ENCODE results near the gene AMZ1.

Gene AMZ1

DNA sequence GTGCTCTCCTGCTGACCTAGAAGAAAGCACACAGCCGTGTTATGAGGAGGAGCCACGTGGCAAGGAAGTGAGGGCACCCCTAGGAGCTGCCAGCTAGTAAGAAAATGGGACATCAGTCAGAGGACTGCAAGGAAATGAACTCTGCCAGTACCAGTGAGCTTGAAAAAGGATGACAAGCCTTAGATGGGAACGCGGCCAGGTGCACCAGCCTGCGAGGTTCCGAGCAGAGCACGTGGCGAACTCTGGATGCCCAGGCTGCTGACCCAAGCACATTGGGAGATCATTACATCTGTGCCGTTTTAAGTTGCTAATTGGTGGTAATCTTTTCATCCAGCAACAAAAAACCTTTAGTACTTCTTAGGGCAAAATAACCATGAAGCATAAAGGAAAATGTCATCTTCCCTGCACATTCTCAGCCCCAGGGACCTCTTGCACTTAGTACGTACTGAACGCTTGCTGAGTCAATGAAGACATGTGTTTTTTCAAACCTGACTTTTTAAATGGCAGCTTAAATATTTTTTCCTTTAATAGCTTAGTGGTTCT, 69.4 kb downstream of the AMZ1 start:
- no peak for DNase-seq

DNA sequence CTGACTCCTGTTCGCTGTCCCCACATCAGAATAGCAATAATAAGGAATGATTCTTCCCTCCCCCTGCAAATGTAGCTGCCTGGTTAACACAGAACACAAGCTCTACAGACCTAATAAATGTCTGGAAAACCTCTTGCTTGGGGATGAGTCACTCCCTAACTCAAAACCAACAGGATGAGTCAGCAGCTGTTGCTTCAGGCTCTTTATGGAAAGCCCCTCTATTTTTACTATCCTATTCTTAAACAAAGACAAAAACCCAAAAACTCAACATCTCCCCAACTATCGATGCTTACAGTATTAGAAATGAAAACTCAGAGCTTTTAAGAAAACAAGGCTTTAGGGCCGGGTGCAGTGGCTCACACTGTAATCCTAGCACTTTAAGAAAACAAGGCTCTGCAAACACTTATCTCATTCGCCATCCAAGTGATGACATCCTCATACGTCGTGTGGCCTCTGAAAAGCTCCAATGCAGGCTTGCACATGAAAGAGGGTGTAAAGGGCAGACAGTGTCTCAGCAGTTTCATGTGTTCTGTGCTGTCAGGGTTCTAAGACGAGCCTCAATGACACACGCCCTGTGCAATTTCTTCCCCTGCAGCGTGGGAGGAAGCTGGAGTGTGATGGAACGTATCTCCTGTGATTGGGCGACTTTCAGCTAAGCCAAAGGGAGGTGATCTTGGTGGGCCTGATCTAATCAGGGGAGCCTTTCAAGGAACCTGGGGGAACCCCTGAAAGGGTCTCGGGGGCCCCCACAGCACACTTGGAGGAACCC, 70.1 kb downstream of the AMZ1 start:
- DNase-seq, result no peak

DNA sequence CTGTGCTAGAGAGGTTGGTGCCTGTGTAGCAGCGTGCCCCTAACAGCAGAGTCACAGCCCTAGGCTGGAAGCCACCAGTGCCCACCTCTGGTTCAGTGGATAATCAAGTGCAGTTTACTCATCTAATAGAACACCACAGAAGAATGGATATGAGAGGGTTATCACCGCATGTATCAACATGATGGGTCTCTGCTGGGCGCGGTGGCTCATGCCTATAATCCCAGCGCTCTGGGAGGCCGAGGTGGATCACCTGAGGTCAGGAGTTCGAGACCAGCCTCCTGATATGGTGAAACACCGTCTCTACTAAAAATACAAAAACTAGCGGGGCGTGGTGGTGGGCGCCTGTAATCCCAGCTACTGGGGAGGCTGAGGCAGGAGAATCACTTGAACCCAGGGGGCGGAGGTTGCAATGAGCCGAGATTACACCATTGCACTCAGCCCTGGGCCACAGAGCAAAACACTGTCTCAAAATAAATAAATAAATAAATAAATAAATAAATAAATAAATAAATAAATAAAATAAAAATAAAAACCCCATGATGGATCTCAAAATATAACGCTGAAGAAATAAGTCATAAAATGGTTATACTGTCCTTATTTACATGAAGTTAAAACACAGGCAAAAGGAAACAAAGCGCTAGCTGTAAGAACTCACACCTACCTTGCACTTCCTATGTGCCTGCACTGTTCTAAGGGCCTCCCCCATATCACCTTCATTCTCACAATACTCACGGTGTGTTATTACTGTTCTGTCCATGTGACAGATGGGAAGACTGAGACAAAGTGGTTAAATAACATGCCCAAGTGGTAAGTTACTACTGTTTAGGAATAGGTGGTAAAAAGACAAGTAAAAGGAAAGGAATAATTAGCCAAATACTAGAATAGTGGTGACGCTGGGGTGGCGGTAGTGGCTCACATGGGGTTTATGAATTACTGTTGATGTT, 70.9 kb downstream of the AMZ1 start:
- no peak for DNase-seq

DNA sequence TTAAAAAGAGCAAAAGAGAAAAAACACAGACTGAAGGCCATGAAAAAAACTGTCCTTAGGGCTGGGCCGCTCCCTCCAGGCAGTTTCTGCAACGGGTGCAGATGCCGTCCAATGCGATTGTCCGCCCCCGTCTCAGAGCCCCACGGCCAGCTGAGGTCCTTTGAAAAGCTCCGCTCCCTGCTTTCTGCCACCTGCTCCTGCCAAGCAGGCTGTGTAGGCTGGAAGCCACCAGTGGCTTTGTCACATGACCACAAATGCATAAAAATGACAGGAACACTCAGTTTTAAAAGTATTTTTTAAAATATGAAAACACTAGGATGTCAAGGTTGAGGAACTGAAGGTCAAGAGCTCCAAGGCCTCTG, 71.7 kb downstream of the AMZ1 start:
- DNase-seq, result no peak

DNA sequence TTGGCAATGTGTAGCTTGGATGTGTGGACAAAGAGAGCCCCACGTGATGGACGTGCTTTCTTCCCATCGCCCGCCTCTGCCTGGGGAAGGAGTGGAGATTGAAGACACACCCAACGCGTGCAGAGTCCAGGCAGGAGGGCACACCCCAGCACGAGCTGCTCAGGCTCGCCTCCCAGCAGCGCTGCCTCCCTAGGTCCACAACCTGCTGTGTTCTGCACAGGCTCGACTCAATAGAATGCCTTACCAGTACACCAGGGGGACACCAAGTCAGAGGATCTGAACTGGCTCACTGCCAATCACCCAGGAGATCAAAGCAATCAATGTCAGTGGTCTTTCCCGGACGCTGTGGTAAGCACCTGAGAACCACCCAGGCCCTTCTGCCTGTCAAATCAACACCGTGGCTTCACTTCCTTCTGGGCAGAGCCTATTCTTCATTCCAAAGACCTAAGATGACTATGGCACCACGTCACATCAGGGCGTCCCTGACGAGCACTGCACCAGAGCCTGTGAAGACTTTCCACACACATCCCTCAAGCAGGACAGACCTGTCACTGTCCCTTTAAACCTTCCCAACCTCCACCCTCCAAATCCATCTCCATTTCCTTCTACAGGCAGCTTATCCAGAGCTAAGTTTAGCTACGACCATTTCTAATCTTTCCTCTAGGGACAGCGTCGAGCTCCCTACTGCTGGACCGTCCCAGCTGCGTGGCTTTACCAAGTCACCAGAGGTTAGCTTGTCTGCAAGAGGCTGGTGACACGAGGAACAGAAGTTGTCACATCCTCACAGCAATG, 72.3 kb downstream of the AMZ1 start:
- no peak for DNase-seq

DNA sequence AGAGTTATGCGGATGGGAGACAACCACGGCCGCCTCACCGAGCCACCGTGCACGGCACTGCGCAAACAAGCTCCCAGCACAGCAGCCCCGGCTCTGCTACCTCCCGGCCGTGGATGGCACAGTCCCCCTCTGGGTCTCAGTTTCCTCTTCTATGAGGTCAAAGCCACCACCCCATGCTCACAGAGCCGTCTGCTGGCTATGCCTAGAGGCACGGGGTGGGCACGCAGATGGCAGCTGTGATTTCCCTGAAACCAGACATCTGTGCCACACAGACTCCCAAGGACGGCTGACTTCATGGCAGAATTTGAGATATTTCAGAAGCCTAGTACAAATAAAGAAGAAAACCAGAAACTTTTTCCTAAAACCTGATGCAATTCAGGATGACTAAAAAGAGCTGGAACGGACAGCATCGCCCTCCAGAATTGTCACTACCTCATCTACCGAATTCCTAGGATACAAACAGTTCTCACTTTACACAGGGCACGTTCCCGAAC, 73.2 kb downstream of the AMZ1 start:
- DNase-seq, result no peak

DNA sequence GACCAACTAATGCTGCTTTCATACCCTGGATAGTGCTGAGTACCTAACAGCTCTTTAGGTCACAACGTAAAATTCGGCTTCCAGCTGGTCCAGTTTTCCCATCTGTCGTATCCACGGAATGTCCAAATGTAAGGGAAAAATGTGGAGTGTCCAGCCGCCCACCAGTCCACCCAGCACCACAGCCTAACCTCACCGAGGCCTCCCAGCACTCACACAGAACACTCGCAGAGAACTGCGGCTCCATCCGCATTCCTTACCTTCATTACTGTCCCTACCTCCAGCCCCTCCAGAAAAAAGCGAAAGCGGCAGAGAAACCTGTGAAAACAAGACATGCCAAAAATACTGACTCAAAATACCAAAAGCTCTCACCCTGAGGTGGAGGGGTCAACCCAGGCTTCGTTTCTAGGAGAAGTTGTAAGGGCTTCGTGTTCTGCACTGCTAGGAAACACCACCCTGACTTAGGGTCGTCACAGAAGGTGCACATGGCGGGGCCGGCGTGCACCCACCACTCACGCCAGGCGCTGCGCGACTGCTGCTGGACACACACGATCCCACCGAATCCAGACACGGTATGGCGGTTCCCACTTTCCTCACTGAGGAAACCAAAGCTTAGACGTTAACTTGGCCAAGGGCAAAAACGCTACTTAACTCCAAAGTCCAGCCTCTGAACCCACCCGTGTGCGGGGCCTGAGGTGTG, 73.9 kb downstream of the AMZ1 start:
- DNase-seq, result no peak

DNA sequence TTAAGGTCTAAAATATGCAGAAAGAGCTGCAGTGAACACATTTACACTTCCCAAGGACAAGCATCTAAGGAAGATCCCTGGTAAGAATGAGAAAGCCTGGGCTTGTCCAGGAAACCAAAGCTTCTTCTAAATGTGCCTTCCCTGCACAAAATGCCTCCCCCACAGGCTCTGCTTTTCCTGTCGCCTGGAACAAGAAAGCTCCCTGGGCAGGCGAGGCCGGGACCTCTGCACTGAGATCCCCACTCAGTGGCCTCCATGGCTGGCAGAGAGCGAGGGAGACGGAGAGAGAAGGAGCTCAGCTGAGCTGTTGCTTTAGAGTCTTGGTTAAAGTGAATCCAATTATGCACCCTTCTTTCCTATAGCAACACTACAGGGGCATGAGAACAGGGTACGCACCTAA, 75.6 kb downstream of the AMZ1 start:
- DNase-seq, result no peak

DNA sequence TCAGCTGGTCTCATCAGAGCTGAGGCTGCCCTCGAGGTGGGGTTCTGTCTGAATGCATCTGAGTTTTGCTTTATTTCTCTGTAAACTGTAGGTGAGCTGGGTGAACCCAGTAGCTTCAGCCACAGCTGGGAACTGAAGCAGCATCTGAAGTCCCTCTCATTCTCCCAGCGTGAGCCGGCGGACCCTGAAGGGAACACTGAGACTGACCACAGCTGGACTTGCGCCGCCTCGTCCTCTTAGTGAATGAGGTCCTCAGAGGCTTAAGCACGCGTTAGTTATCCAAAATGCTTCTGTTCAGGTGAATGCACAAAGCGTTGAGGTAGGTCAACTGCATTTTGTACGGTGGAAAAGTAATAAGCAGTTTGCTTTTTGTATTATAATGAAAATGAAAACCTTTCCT, 76.6 kb downstream of the AMZ1 start:
- DNase-seq, result no peak
